Muscle layer of duodenum (tissue), 2 donors: Measurements from ENCODE around the gene TMEM116.

Experiments
- H3K27ac ChIP-seq: one replicate; pipeline ENCODE4 v1.7.0; 2013; ENCODE audit warnings: mild to moderate bottlenecking, low read length
- H3K27me3 ChIP-seq: one replicate; pipeline ENCODE4 v1.7.0; 2013; ENCODE audit warnings: low read depth, mild to moderate bottlenecking, control low read depth, low read length
- H3K36me3 ChIP-seq, 2 donors: one replicate each; pipeline ENCODE4 v1.7.0; 2013; ENCODE audit warnings: low read length in 2 of 2, control low read depth in 1 of 2, mild to moderate bottlenecking in 1 of 2; ENCODE audit not compliant: insufficient read depth in 2 of 2, control insufficient read depth in 1 of 2
- H3K4me1 ChIP-seq, 2 donors: one replicate each; pipeline ENCODE4 v1.7.0; 2013; ENCODE audit warnings: low read length in 2 of 2, mild to moderate bottlenecking in 2 of 2, control low read depth in 1 of 2, moderate library complexity in 1 of 2; ENCODE audit not compliant: insufficient read depth in 2 of 2, control insufficient read depth in 1 of 2
- H3K4me3 ChIP-seq, 2 donors: one replicate each; pipeline ENCODE4 v1.7.0; 2013; ENCODE audit warnings: low read length in 2 of 2, low read depth in 1 of 2, mild to moderate bottlenecking in 1 of 2
- H3K9me3 ChIP-seq, 2 donors: one replicate each; pipeline ENCODE4 v1.7.0; 2013; ENCODE audit warnings: low read length in 2 of 2, control low read depth in 1 of 2, mild to moderate bottlenecking in 1 of 2; ENCODE audit not compliant: control insufficient read depth in 1 of 2
- donor health status: healthy.

The TMEM116 gene

DNA sequence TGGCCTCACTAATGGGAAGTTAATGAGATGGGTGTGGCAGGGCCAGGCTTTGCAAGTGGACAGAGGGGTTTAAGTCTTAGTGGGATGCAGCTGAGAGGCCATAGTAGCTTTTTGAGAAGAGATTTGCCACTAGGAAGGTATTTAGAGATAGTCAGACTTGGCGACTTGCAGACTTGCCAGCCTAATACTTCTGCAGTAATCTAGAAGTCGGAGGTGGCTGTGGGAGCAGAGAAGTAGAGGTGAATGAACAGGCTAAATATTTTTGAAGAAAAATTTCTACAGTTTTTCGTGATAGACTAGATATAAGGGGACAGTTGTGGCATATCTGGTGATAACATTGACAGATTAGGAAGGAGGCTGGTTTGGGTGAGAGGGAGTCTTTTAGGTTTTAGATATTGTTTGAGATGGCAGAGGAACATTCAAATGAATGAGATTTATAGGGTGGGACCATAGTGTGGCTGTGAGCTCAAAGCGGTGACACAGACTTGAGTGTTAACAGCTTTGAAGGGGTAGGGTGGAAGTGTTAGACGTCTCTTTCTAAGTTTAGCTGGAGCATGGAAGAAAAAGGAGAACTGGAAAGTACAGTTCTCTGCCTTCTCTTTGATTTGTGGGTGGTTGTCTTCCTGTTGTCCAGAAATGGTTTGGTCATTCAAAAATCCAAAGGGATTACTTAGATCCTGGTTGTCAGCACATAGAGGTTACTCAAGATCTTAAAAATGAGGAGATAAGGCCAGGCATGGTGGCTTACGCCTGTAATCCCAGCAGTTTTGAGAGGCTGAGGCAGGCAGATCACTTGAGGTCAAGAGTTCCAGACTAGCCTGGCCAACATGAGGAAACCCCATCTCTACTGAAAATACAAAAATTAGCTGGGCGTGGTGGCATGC lies 126.1 kb downstream of the TMEM116 start:
- peaks cover 58 to 76% of the 10 kb centered on the region in 2 donors for H3K36me3 ChIP-seq
- H3K4me3 ChIP-seq: no peak overlapping the region
- no peaks in the 10 kb centered on the region for H3K27me3 ChIP-seq
- H3K27ac ChIP-seq: no peak overlapping the region
- H3K9me3 ChIP-seq: no peaks in the 10 kb centered on the region
- H3K4me1 ChIP-seq: no peaks in the 10 kb centered on the region

GRCh38 chr12:111881716-111882115 lies 131.2 kb downstream of the TMEM116 start:
- Histone ChIP-seq H3K4me1 (no peaks in the 10 kb centered on the region), H3K27ac (no peak overlapping the region), H3K27me3 (no peaks in the 10 kb centered on the region), H3K36me3 (peaks cover 55 to 62% of the 10 kb centered on the region in 2 donors), H3K9me3 (no peaks in the 10 kb centered on the region), H3K4me3 (no peak overlapping the region)
